Measurements from ENCODE around the gene HPS1. TPM values are rescaled to one million over a fixed set of nuclear protein-coding genes. Genes with fewer than 3 reads are reported as not detected.

HPS1 gene
- total RNA-seq, 1 donor from 2014 or later, result 34.7 TPM

- no peak for TF ChIP-seq EZH2 (IDR thresholded peaks at IDR 0.05; ENCODE audit: insufficient read depth, low read length)
- no peak for TF ChIP-seq CTCF (IDR thresholded peaks at IDR 0.05; ENCODE audit: insufficient read depth, low read depth, low read length)
- no peaks in the 10 kb centered on the region for H4K20me1 ChIP-seq (ENCODE audit: insufficient read depth, low read length)
- FAIRE-seq (no peak), DNase-seq (ENCODE audit: low read depth) (no peak)
- H3K4me3 Mint-ChIP-seq (ENCODE audit: unreplicated experiment), result no peak overlapping the region
- no peaks in the 10 kb centered on the region for H3K36me3 ChIP-seq (ENCODE audit: insufficient read depth, low read length)
- no peak overlapping the region for H3K4me3 ChIP-seq (ENCODE audit: insufficient read depth, low read depth, low read length)
- H3K9ac ChIP-seq (ENCODE audit: low read length), result no peak overlapping the region
- no peaks in the 10 kb centered on the region for H3K36me3 Mint-ChIP-seq (ENCODE audit: low read depth, unreplicated experiment)
- H3K27ac Mint-ChIP-seq (ENCODE audit: unreplicated experiment), result no peak overlapping the region
- H3K27ac ChIP-seq (ENCODE audit: low read depth, low read length), result no peak overlapping the region
- no peak overlapping the region for H2AFZ ChIP-seq (ENCODE audit: low read depth, low read length)
- H3K4me1 Mint-ChIP-seq (ENCODE audit: low read depth, unreplicated experiment), result peaks cover 18% of the 10 kb centered on the region
- H3K27me3 Mint-ChIP-seq (ENCODE audit: low read depth, unreplicated experiment), result peaks cover 14% of the 10 kb centered on the region
- H3K27me3 ChIP-seq (ENCODE audit: insufficient read depth, low read length), result peaks cover 6% of the 10 kb centered on the region
- H3K9me3 Mint-ChIP-seq (ENCODE audit: unreplicated experiment), result peaks cover 3% of the 10 kb centered on the region
- H3K4me1 ChIP-seq (ENCODE audit: insufficient read depth, low read length), result peaks cover 12% of the 10 kb centered on the region
- no peak overlapping the region for H3K4me2 ChIP-seq (ENCODE audit: low read length)
- H3K9me3 ChIP-seq (ENCODE audit: insufficient read depth, low read depth, low read length), result no peaks in the 10 kb centered on the region
- H3K79me2 ChIP-seq (ENCODE audit: insufficient read depth, low read length), result no peaks in the 10 kb centered on the region
Measured at GRCh38 chr10:98369801-98370200, 76.9 kb downstream of the HPS1 start.

GRCh38 chr10:98368644-98369043 is 78.1 kb downstream of the HPS1 start:
- Mint-ChIP-seq H3K4me3 (ENCODE audit: unreplicated experiment) (no peak overlapping the region), H3K9me3 (ENCODE audit: unreplicated experiment) (peaks cover 3% of the 10 kb centered on the region), H3K36me3 (ENCODE audit: low read depth, unreplicated experiment) (no peaks in the 10 kb centered on the region), H3K4me1 (ENCODE audit: low read depth, unreplicated experiment) (peaks cover 6% of the 10 kb centered on the region), H3K27me3 (ENCODE audit: low read depth, unreplicated experiment) (peaks cover 17% of the 10 kb centered on the region), H3K27ac (ENCODE audit: unreplicated experiment) (no peak overlapping the region)
- Histone ChIP-seq H3K4me2 (ENCODE audit: low read length) (no peak overlapping the region), H3K79me2 (ENCODE audit: insufficient read depth, low read length) (no peaks in the 10 kb centered on the region), H3K4me1 (ENCODE audit: insufficient read depth, low read length) (peaks cover under 1% of the 10 kb centered on the region), H3K36me3 (ENCODE audit: insufficient read depth, low read length) (no peaks in the 10 kb centered on the region), H2AFZ (ENCODE audit: low read depth, low read length) (no peak overlapping the region), H3K27me3 (ENCODE audit: insufficient read depth, low read length) (peaks cover 6% of the 10 kb centered on the region), H3K27ac (ENCODE audit: low read depth, low read length) (no peak overlapping the region), H3K9me3 (ENCODE audit: insufficient read depth, low read depth, low read length) (no peaks in the 10 kb centered on the region), H4K20me1 (ENCODE audit: insufficient read depth, low read length) (no peaks in the 10 kb centered on the region), H3K9ac (ENCODE audit: low read length) (no peak overlapping the region), H3K4me3 (ENCODE audit: insufficient read depth, low read depth, low read length) (no peak overlapping the region)
- TF ChIP-seq EZH2 (IDR thresholded peaks at IDR 0.05; ENCODE audit: insufficient read depth, low read length) (no peak), CTCF (IDR thresholded peaks at IDR 0.05; ENCODE audit: insufficient read depth, low read depth, low read length) (no peak)
- FAIRE-seq, result no peak
- no peak for DNase-seq (ENCODE audit: low read depth)

GRCh38 chr10:98367604-98368451 is 78.9 kb downstream of the HPS1 start:
- no peaks in the 10 kb centered on the region for H3K36me3 Mint-ChIP-seq (ENCODE audit: low read depth, unreplicated experiment)
- no peak for DNase-seq (ENCODE audit: low read depth)
- H3K4me3 Mint-ChIP-seq (ENCODE audit: unreplicated experiment), result no peak overlapping the region
- Histone ChIP-seq H3K27ac (ENCODE audit: low read depth, low read length) (no peak overlapping the region), H3K4me3 (ENCODE audit: insufficient read depth, low read depth, low read length) (no peak overlapping the region), H3K4me1 (ENCODE audit: insufficient read depth, low read length) (no peaks in the 10 kb centered on the region), H3K4me2 (ENCODE audit: low read length) (no peak overlapping the region), H3K9ac (ENCODE audit: low read length) (no peak overlapping the region), H3K9me3 (ENCODE audit: insufficient read depth, low read depth, low read length) (no peaks in the 10 kb centered on the region), H3K36me3 (ENCODE audit: insufficient read depth, low read length) (no peaks in the 10 kb centered on the region), H4K20me1 (ENCODE audit: insufficient read depth, low read length) (no peaks in the 10 kb centered on the region), H3K79me2 (ENCODE audit: insufficient read depth, low read length) (no peaks in the 10 kb centered on the region), H3K27me3 (ENCODE audit: insufficient read depth, low read length) (peaks cover 6% of the 10 kb centered on the region), H2AFZ (ENCODE audit: low read depth, low read length) (no peak overlapping the region)
- H3K27ac Mint-ChIP-seq (ENCODE audit: unreplicated experiment), result no peak overlapping the region
- H3K9me3 Mint-ChIP-seq (ENCODE audit: unreplicated experiment), result peaks cover 3% of the 10 kb centered on the region
- peaks cover 6% of the 10 kb centered on the region for H3K4me1 Mint-ChIP-seq (ENCODE audit: low read depth, unreplicated experiment)
- peaks cover 17% of the 10 kb centered on the region for H3K27me3 Mint-ChIP-seq (ENCODE audit: low read depth, unreplicated experiment)
- no peak for TF ChIP-seq CTCF (IDR thresholded peaks at IDR 0.05; ENCODE audit: insufficient read depth, low read depth, low read length)
- no peak for TF ChIP-seq EZH2 (IDR thresholded peaks at IDR 0.05; ENCODE audit: insufficient read depth, low read length)
- no peak for FAIRE-seq
